Cardiac muscle cell (in vitro differentiated cells and primary cell): ENCODE results near the gene HORMAD2. TPM values are rescaled to one million over a fixed set of nuclear protein-coding genes. Genes with fewer than 3 reads are reported as not detected.

Experiments
- DNase-seq, 2 donors: peaks; one replicate each; pipeline versions ENCODE4 v3.0.0 to v3.0.0-alpha.2; 2010 to 2017; ENCODE audit warnings: low read depth in 1 of 2, low spot score in 1 of 2
- H3K27ac ChIP-seq: fragments of 200-600 bp; sonication (generic); 2 replicates; pipeline ENCODE4 v1.5.1; 2016
- H3K27me3 ChIP-seq: fragments of 200-600 bp; sonication (generic); 2 replicates; pipeline ENCODE4 v1.6.0; 2016; ENCODE audit warnings: control low read depth
- H3K36me3 ChIP-seq: fragments of 200-600 bp; sonication (generic); 2 replicates; pipeline ENCODE4 v1.5.1; 2016; ENCODE audit warnings: control low read depth
- H3K4me1 ChIP-seq: fragments of 200-600 bp; sonication (generic); 2 replicates; pipeline ENCODE4 v1.8.1; 2017; ENCODE audit warnings: low read depth, mild to moderate bottlenecking, mixed run types
- H3K4me3 ChIP-seq: fragments of 200-600 bp; sonication (generic); 2 replicates; pipeline ENCODE4 v1.5.1; 2016; ENCODE audit warnings: mild to moderate bottlenecking
- H3K9me3 ChIP-seq: fragments of 200-600 bp; sonication (generic); 2 replicates; pipeline ENCODE4 v1.5.1; 2017; ENCODE audit warnings: low read depth, mild to moderate bottlenecking, control low read depth
- polyA plus RNA-seq: library from polyadenylated mRNA; unstranded; fragments of >200 nt; fragmentation: Nextera tagmentation; extraction: Ambion mirVana; gene quantifications from 2 replicates; pipeline ENCODE4 v1.2.1, GENCODE V29; 2016
- total RNA-seq: library from RNA; depleted of rRNA; stranded (reverse); fragments of >200 nt; gene quantifications from 2 replicates; pipeline ENCODE4 v1.2.3, GENCODE V29; 2016
- TF ChIP-seq, protein P1 (sequence below): IDR thresholded peaks from 2 replicates; pipeline ENCODE4 v1.5.1; 2012; ENCODE audit warnings: low read depth, mild to moderate bottlenecking, low read length

The HORMAD2 gene
- total and polyA plus RNA-seq, 2 experiments from 2014 or later: not detected

DNA sequence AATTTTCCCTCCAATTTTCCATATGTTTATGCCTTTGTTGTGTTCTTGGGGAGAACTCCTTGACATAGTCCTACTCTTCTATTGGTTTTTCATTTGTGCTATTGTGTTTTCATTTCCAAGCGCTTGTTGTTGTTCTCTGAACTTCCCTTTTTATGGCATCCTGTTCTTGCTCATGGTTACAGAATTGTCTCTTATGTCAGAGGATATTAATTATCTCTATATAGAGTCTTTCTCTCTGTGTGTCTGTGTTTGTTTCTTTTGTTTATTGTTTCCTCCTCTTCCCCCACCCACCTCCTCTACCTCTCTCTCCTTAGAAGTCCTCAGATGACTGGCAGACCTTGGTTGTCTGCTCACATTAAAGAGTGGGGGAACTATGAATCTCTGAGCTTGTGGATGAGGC, 69.9 kb downstream of the HORMAD2 start:
- Histone ChIP-seq H3K4me3 (no peak overlapping the region), H3K9me3 (no peaks in the 10 kb centered on the region), H3K27ac (no peak overlapping the region), H3K4me1 (no peaks in the 10 kb centered on the region), H3K36me3 (no peaks in the 10 kb centered on the region), H3K27me3 (peaks cover 13% of the 10 kb centered on the region)
- no peak for DNase-seq
- TF ChIP-seq, protein P1, sequence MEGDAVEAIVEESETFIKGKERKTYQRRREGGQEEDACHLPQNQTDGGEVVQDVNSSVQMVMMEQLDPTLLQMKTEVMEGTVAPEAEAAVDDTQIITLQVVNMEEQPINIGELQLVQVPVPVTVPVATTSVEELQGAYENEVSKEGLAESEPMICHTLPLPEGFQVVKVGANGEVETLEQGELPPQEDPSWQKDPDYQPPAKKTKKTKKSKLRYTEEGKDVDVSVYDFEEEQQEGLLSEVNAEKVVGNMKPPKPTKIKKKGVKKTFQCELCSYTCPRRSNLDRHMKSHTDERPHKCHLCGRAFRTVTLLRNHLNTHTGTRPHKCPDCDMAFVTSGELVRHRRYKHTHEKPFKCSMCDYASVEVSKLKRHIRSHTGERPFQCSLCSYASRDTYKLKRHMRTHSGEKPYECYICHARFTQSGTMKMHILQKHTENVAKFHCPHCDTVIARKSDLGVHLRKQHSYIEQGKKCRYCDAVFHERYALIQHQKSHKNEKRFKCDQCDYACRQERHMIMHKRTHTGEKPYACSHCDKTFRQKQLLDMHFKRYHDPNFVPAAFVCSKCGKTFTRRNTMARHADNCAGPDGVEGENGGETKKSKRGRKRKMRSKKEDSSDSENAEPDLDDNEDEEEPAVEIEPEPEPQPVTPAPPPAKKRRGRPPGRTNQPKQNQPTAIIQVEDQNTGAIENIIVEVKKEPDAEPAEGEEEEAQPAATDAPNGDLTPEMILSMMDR: no peak

DNA sequence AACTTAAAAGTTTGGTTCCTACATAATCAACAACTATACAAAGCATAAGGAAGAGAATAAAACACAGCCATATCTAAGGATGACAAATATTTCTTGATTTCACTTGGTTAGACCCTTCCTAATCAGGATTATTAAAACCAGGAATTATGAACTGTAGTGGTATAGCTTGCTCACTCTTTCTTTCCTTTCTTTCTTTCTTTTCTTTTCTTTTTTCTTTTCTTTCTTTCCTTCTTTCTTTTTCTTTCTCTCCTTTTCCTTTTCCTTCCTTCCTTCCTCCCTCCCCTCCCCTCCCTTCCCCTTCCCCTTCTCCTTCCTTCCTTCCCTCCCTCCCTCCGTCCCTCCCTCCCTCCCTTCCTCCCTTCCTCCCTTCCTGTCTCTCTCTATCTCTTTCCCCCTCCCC, 78.0 kb downstream of the HORMAD2 start:
- no peaks in the 10 kb centered on the region for H3K9me3 ChIP-seq
- no peak for DNase-seq
- TF ChIP-seq, protein P1: no peak
- H3K27ac ChIP-seq: no peak overlapping the region
- peaks cover 22% of the 10 kb centered on the region for H3K27me3 ChIP-seq
- no peaks in the 10 kb centered on the region for H3K36me3 ChIP-seq
- no peak overlapping the region for H3K4me3 ChIP-seq
- peaks cover 3% of the 10 kb centered on the region for H3K4me1 ChIP-seq

DNA sequence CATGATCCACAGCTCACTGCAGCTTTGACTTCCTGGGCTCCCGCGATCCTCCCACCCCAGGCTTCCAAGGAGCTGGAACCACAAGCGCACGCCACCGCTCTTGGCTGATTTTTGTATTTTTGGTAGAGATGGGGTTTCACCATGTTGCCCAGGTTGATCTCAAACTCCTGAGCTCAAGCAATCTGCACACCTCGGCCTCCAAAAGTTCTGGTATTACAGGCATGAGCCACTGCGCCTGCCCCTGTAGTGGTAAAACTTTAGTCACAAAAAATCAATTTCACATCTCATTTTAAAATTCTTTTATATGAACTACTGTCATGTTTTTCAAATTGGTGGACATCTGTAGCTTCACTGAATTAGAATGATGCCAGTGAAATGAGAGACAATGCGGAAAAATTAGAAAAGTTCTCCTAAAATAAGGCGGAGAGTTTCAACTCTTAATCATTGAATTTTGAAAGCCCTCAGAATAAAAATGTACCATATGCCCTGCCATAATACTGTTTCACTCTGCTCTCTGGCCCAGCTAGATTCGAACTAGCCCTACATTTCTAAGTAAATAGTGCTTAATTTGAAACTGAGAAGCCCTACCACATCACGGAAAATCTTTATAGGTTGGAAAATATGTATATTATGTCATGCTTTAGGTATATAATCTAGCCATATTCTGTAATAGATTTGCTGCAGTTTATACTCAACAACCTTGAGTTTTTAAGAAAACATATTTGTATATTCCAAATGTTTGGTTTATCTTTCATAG, 78.7 kb downstream of the HORMAD2 start:
- no peaks in the 10 kb centered on the region for H3K36me3 ChIP-seq
- H3K27ac ChIP-seq: no peak overlapping the region
- DNase-seq: no peak
- H3K27me3 ChIP-seq: peaks cover 19% of the 10 kb centered on the region
- TF ChIP-seq, protein P1: no peak
- H3K4me1 ChIP-seq: peaks cover 3% of the 10 kb centered on the region
- H3K4me3 ChIP-seq: no peak overlapping the region
- no peaks in the 10 kb centered on the region for H3K9me3 ChIP-seq

DNA sequence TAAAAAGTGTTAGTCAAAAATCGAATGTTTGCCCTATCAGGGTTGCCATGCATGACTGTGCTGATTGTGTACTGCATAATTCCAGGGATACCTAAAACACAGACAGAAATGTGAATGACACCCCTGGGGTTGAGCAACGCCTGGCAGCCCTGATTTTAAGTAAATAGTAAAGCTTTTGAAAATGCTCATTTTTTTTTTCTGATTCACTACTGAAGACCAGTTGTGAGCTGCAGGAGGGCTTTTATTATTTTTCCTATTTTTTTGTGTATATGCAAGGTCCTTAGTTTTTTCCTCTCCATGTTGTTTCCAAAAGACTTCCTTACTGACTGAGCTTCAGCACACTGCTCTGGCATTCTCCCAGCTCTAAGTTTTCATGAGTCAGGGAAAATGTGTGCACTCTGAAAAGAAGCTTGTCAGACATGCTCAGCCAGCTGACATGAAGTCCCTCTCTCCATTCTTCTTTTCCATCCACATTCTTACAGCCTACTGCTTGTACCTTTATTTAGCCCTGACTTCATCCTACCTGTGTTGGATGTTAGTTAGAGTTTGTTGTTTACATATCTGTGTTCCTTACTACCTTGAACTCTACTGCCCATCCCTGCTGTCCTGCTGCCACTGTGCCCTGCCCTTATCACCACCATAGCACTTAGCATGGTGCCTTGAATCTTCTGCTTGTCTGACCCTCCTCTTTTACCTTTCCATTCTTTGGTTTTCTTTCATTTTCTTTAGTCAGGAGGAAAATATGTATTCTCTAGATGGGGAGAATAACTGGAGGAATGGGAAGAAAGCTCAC, 79.5 kb downstream of the HORMAD2 start:
- H3K27me3 ChIP-seq: peaks cover 15% of the 10 kb centered on the region
- peak; percentile 48 to 85 for DNase-seq
- H3K27ac ChIP-seq: no peak overlapping the region
- H3K4me1 ChIP-seq: peaks cover 3% of the 10 kb centered on the region
- TF ChIP-seq, protein P1: no peak
- H3K9me3 ChIP-seq: no peaks in the 10 kb centered on the region
- H3K36me3 ChIP-seq: no peaks in the 10 kb centered on the region
- H3K4me3 ChIP-seq: no peak overlapping the region

DNA sequence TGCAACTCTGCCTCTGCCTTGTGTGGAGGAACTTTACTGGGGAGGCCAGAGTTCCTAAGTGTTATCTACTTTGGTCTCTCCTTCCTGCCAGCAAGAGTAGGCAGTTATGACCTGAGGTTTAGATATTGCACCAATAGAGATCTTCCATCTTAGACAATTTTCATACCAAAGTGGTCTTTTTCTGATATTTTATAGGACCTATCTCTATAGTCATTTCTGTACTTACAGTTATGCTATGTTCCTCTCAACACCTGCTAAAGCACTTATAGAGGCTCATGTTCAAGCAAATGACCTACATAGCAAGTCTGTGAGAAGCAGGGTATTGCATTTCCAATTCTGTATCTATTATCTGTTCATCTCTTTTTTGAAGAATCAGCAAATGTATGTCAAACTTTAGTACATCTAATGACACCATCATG, 80.8 kb downstream of the HORMAD2 start:
- Histone ChIP-seq H3K4me3 (no peak overlapping the region), H3K4me1 (peaks cover 3% of the 10 kb centered on the region), H3K27me3 (peaks cover 10% of the 10 kb centered on the region), H3K36me3 (no peaks in the 10 kb centered on the region), H3K27ac (no peak overlapping the region), H3K9me3 (no peaks in the 10 kb centered on the region)
- no peak for DNase-seq
- TF ChIP-seq, protein P1: no peak
